DMS153 treated with DMSO at 0.1 percent for 48 hours (cell line): ENCODE results near the gene PAQR5.
"Not testable (repeated sequence)": the region's sequence is repeated elsewhere in the genome, so short reads cannot be mapped to it uniquely, and the experiment has no call there.

Experiments used
- DNase-seq: peaks from one replicate; lab custom pipeline; 2025; ENCODE audit not compliant: unreplicated experiment; lab: John Stamatoyannopoulos, UW

PAQR5 gene

GRCh38 chr15:69346112-69346511 is 47.4 kb downstream of the PAQR5 start:
- DNase-seq = no peak

- DNase-seq = no peak
Observed at GRCh38 chr15:69351333-69351732, 52.6 kb downstream of the PAQR5 start.

- no peak for DNase-seq
Observed at GRCh38 chr15:69351884-69352283, 53.2 kb downstream of the PAQR5 start.

GRCh38 chr15:69357773-69358771 is 59.4 kb downstream of the PAQR5 start:
- no peak for DNase-seq

GRCh38 chr15:69358850-69359249 is 60.1 kb downstream of the PAQR5 start:
- DNase-seq = no peak

- no peak for DNase-seq
Observed at GRCh38 chr15:69359722-69360121, 61.0 kb downstream of the PAQR5 start.

GRCh38 chr15:69360642-69361041 is 61.9 kb downstream of the PAQR5 start:
- no peak for DNase-seq

- no peak for DNase-seq
Observed at GRCh38 chr15:69367236-69367635, 68.5 kb downstream of the PAQR5 start.

- no peak for DNase-seq
Observed at GRCh38 chr15:69369631-69370030, 70.9 kb downstream of the PAQR5 start.

- no peak for DNase-seq
Observed at GRCh38 chr15:69373406-69373805, 74.7 kb downstream of the PAQR5 start.

GRCh38 chr15:69375151-69375790 is 76.6 kb downstream of the PAQR5 start:
- no peak for DNase-seq

GRCh38 chr15:69377216-69377970 is 78.7 kb downstream of the PAQR5 start:
- no peak for DNase-seq

- DNase-seq = no peak
Observed at GRCh38 chr15:69380100-69380725, 81.5 kb downstream of the PAQR5 start.

GRCh38 chr15:69380726-69381105 is 82.0 kb downstream of the PAQR5 start:
- no peak for DNase-seq

GRCh38 chr15:69382176-69382575 is 83.5 kb downstream of the PAQR5 start:
- not testable (repeated sequence) for DNase-seq

- not testable (repeated sequence) for DNase-seq
Observed at GRCh38 chr15:69384066-69384465, 85.4 kb downstream of the PAQR5 start.

GRCh38 chr15:69384626-69385598 is 86.2 kb downstream of the PAQR5 start:
- no peak for DNase-seq

- DNase-seq = no peak
Observed at GRCh38 chr15:69385831-69386230, 87.1 kb downstream of the PAQR5 start.

GRCh38 chr15:69386284-69386683 is 87.6 kb downstream of the PAQR5 start:
- DNase-seq = no peak

- DNase-seq = no peak
Observed at GRCh38 chr15:69388260-69388705, 89.6 kb downstream of the PAQR5 start.
